Activated CD8-positive, alpha-beta T cell treated with anti-CD3 and anti-CD28 coated beads for 36 hours (primary cell): ENCODE measurements around the gene UBASH3B. TPM values are rescaled to one million over a fixed set of nuclear protein-coding genes. Genes with fewer than 3 reads are reported as not detected.
A peak's percentile ranks its signal among the peaks of the same experiment; 100 is the strongest.

ENCODE experiments used
- ATAC-seq: fragments of 200-7000 bp; cut with Tn5 transposase; one replicate; pipeline ENCODE4 v1.10.0; 2021; ENCODE audit warnings: mild to moderate bottlenecking, moderate library complexity
- CTCF ChIA-PET: fragments of 350-600 bp; sonication (Branson Sonifier 250); formaldehyde crosslinking; loops from one replicate; lab custom pipeline; 2021; ENCODE audit warnings: antibody characterized with exemption; lab: Charles Lee
- POLR2A ChIA-PET: fragments of 350-600 bp; sonication (Branson Sonifier 250); formaldehyde crosslinking; loops from one replicate; lab custom pipeline; 2021; ENCODE audit warnings: antibody characterized with exemption; lab: Charles Lee
- DNase-seq: peaks from one replicate; pipeline ENCODE4 v3.0.0-alpha.2; 2020
- H3K27ac Mint-ChIP-seq: one replicate; pipeline ENCODE4 v1.8.0; 2021; ENCODE audit warnings: mild to moderate bottlenecking, mixed read lengths
- H3K27me3 Mint-ChIP-seq: one replicate; pipeline ENCODE4 v1.8.0; 2021; ENCODE audit warnings: mixed read lengths
- H3K36me3 Mint-ChIP-seq: one replicate; pipeline ENCODE4 v1.8.0; 2021; ENCODE audit warnings: low read depth, mixed read lengths
- H3K4me1 Mint-ChIP-seq: one replicate; pipeline ENCODE4 v1.8.0; 2021; ENCODE audit warnings: low read depth, mixed read lengths
- H3K4me3 Mint-ChIP-seq: one replicate; pipeline ENCODE4 v1.8.0; 2021; ENCODE audit warnings: mild to moderate bottlenecking, moderate library complexity, mixed read lengths
- H3K9me3 Mint-ChIP-seq: one replicate; pipeline ENCODE4 v1.8.0; 2021; ENCODE audit warnings: mixed read lengths
- intact Hi-C: fragments of 100-400 bp; cut with micrococcal nuclease; formaldehyde crosslinking; loops from one replicate; pipeline ENCODE4 v1.10.0; 2022
- total RNA-seq, 2 experiments: library from RNA; stranded (reverse); gene quantifications; one replicate each; pipeline ENCODE4 v1.2.3, GENCODE V29; 2021
- TF ChIP-seq, protein P1 (sequence below): fragments of 200-600 bp; IDR thresholded peaks from one replicate; pipeline ENCODE4 v1.8.0; 2022; ENCODE audit warnings: antibody characterized with exemption, mild to moderate bottlenecking

The UBASH3B gene
- total RNA-seq, 2 experiments from 2014 or later: 36.1 to 40.6 TPM

GRCh38 chr11:122756417-122756816 lies 100.9 kb downstream of the UBASH3B start:
- Mint-ChIP-seq H3K27me3 (no peaks in the 10 kb centered on the region), H3K36me3 (peaks cover 2% of the 10 kb centered on the region), H3K27ac (peak overlapping the region; percentile 72), H3K9me3 (no peaks in the 10 kb centered on the region), H3K4me3 (no peak overlapping the region), H3K4me1 (peaks cover 59% of the 10 kb centered on the region)
- intact Hi-C loops: loop anchor here (2.0 to 5.0 kb wide), 3 partner anchors 34 to 124 kb away; partner anchors contain the start of gene UBASH3B
- ChIA-PET CTCF (interaction anchor here (0.6 to 13.2 kb wide), 45 partner anchors 8 to 1102 kb away, joined by 3 to 149 read pairs (median 5); partner anchors contain the start of genes CRTAM and UBASH3B), POLR2A (interaction anchor here (0.8 kb wide), 1 partner anchor 38 kb away, joined by 3 read pairs; no protein-coding TSS in a partner anchor)
- DNase-seq (peak; percentile 79), ATAC-seq (peak; percentile 87)
- TF ChIP-seq, protein P1, sequence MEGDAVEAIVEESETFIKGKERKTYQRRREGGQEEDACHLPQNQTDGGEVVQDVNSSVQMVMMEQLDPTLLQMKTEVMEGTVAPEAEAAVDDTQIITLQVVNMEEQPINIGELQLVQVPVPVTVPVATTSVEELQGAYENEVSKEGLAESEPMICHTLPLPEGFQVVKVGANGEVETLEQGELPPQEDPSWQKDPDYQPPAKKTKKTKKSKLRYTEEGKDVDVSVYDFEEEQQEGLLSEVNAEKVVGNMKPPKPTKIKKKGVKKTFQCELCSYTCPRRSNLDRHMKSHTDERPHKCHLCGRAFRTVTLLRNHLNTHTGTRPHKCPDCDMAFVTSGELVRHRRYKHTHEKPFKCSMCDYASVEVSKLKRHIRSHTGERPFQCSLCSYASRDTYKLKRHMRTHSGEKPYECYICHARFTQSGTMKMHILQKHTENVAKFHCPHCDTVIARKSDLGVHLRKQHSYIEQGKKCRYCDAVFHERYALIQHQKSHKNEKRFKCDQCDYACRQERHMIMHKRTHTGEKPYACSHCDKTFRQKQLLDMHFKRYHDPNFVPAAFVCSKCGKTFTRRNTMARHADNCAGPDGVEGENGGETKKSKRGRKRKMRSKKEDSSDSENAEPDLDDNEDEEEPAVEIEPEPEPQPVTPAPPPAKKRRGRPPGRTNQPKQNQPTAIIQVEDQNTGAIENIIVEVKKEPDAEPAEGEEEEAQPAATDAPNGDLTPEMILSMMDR: peak; percentile 47

- Mint-ChIP-seq H3K36me3 (peaks cover 2% of the 10 kb centered on the region), H3K9me3 (no peaks in the 10 kb centered on the region), H3K27ac (no peak overlapping the region), H3K4me1 (peaks cover 52% of the 10 kb centered on the region), H3K4me3 (no peak overlapping the region), H3K27me3 (no peaks in the 10 kb centered on the region)
- ChIA-PET POLR2A (interaction anchor here (1.2 kb wide), 1 partner anchor 10 kb away, joined by 3 read pairs; no protein-coding TSS in a partner anchor), CTCF (interaction anchor here (0.7 to 13.2 kb wide), 19 partner anchors 9 to 176 kb away, joined by 3 to 149 read pairs (median 22); partner anchors contain the start of gene UBASH3B)
- ATAC-seq: no peak
- DNase-seq: no peak
- TF ChIP-seq, protein P1: no peak
- intact Hi-C loops: loop anchor here (2.0 to 5.0 kb wide), 3 partner anchors 35 to 124 kb away; partner anchors contain the start of gene UBASH3B
Observed at GRCh38 chr11:122757201-122757600, 101.7 kb downstream of the UBASH3B start.

DNA sequence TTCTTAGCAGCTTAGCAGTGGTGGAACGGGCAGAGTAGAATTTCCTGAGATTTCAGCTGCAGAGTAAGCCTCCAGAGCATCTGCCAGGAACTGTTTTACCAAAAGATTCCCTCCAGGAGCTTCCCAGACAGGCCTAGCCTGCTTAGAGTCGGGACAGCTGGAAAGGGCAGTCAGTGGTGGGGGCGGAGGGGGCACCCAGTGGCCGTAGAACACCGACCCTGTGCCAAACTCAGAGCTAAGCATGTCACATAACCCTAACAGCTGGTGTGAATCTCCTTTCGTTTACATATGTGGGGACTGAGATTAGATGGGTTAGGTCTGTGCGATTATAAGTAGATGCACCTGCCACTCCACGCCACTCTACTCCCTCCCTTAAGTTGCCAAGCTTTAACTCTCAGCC lies 102.8 kb downstream of the UBASH3B start:
- H3K27me3 Mint-ChIP-seq: no peaks in the 10 kb centered on the region
- peaks cover 48% of the 10 kb centered on the region for H3K4me1 Mint-ChIP-seq
- DNase-seq (no peak), ATAC-seq (no peak)
- intact Hi-C loops: loop anchor here (5.0 kb wide), 2 partner anchors 36 to 101 kb away; partner anchors contain the start of gene UBASH3B
- CTCF ChIA-PET: interaction anchor here (0.7 to 13.2 kb wide), 14 partner anchors 10 to 178 kb away, joined by 3 to 149 read pairs (median 6); partner anchors contain the start of gene UBASH3B
- no peak overlapping the region for H3K27ac Mint-ChIP-seq
- TF ChIP-seq, protein P1: no peak
- peaks cover 2% of the 10 kb centered on the region for H3K36me3 Mint-ChIP-seq
- H3K4me3 Mint-ChIP-seq: no peak overlapping the region
- POLR2A ChIA-PET: interaction anchor here (0.9 to 1.2 kb wide), 4 partner anchors 8 to 14 kb away, joined by 3 to 7 read pairs (median 4); no protein-coding TSS in a partner anchor
- H3K9me3 Mint-ChIP-seq: no peaks in the 10 kb centered on the region

DNA sequence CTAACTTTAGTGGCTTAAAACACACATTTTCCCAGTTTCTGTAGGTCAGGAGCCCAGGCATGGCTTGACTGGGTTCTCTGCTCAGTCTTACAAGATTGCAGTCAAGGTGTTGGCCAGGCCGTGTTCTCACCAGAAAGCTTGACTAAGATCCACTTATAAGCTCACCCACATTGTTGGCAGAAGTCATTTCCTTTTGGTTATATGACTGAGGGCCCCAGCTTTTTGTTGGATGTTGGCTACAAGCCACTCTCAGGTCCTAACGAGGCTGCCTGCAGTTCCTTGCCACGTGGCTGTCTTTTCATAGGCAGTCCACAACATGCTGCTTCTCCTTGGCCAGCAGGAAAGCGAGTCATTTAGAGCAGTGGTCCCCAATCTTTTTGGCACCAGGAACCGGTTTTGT lies 103.5 kb downstream of the UBASH3B start:
- no peak overlapping the region for H3K27ac Mint-ChIP-seq
- no peak overlapping the region for H3K4me3 Mint-ChIP-seq
- DNase-seq (peak; percentile 46), ATAC-seq (peak; percentile 23)
- intact Hi-C loops: loop anchor here (5.0 kb wide), 2 partner anchors 37 to 102 kb away; partner anchors contain the start of gene UBASH3B
- H3K4me1 Mint-ChIP-seq: peaks cover 45% of the 10 kb centered on the region
- POLR2A ChIA-PET: interaction anchor here (0.8 to 1.2 kb wide), 4 partner anchors 9 to 36 kb away, joined by 3 to 7 read pairs (median 4); no protein-coding TSS in a partner anchor
- H3K36me3 Mint-ChIP-seq: peaks cover under 1% of the 10 kb centered on the region
- CTCF ChIA-PET: interaction anchor here (1.0 to 13.2 kb wide), 13 partner anchors 10 to 179 kb away, joined by 3 to 149 read pairs (median 6); partner anchors contain the start of gene UBASH3B
- H3K9me3 Mint-ChIP-seq: no peaks in the 10 kb centered on the region
- TF ChIP-seq, protein P1: no peak
- no peaks in the 10 kb centered on the region for H3K27me3 Mint-ChIP-seq

DNA sequence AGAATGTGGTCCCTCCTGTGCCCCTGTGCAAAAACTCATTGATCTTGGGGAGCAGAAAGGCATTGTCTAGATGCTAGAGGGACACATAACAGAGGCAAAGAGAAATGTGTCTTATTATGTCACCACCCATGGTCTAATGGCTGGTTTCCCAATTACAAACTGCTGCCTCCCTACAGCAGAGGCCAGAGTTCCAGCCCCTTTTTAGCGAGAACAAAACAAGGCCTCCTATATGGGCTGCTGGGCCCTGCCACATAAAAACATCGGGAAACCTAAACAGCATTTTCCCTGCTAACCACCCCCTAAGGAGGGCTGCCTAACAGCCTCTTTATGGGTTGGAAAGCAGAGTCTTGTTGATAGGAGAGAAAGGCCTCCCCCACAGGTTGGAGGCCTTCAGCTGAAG lies 107.6 kb downstream of the UBASH3B start:
- POLR2A ChIA-PET: interaction anchor here (1.0 kb wide), 1 partner anchor 14 kb away, joined by 4 read pairs; no protein-coding TSS in a partner anchor
- intact Hi-C loops: no loop called here

More for the DNA sequence above, 107.6 kb downstream of the UBASH3B start:
- Mint-ChIP-seq H3K9me3 (no peaks in the 10 kb centered on the region), H3K36me3 (no peaks in the 10 kb centered on the region), H3K27ac (no peak overlapping the region), H3K27me3 (no peaks in the 10 kb centered on the region), H3K4me3 (no peak overlapping the region), H3K4me1 (peaks cover 17% of the 10 kb centered on the region)
- CTCF ChIA-PET: interaction anchor here (1.0 to 13.2 kb wide), 6 partner anchors 8 to 134 kb away, joined by 3 to 149 read pairs (median 5); partner anchors contain the start of gene UBASH3B
- ATAC-seq (no peak), DNase-seq (no peak)
- TF ChIP-seq, protein P1: no peak
